GM18507 (cell line): ENCODE measurements around the gene GZMM.

ENCODE experiments used
- DNase-seq: peaks from one replicate; pipeline ENCODE4 v3.0.0; 2011; ENCODE audit warnings: low read depth; ENCODE audit not compliant: insufficient read length; ENCODE audit errors: extremely low spot score
- FAIRE-seq: peaks from 2 replicates; lab custom pipeline; 2011; peaks lifted over from hg19 to GRCh38; lab: Jason Lieb, UNC

Gene GZMM

DNA sequence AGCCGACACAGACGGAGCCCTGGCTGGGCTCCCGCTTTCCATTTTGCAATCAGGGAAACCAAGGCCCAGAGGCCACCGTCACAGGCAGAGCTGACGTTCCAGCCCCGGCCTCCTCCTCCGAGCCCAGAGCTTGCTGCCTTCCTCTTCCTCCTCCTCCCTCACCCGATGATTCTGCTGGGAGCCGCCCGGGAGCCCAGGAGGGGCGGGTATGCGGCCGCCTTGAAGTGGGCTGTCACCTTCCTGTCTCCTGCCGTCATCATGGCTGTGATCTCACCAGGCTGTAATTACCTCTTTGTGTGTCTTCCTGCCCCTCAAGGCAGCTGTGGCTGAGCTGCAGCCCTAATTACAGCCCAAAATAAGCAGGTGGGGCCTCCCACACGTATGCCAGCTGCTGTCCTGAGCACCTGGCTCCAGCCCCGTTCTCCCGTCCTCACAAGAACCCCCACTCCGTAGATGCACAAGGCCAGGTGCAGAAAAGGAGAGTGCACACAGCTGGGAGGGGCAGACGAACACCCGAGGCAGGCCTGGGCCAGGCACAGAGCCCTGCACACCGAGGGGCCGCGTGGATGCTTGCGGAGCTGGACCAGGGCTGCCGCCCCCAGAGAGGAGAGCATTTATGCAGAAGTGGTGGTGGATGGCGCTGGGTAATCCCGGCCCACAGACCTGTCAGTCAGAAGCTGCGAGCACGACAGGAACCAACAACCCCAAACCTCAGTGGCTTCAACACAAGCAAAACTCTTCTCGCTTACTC is 32.6 kb upstream of the GZMM start:
- DNase-seq (no peak), FAIRE-seq (peak; percentile 70)

DNA sequence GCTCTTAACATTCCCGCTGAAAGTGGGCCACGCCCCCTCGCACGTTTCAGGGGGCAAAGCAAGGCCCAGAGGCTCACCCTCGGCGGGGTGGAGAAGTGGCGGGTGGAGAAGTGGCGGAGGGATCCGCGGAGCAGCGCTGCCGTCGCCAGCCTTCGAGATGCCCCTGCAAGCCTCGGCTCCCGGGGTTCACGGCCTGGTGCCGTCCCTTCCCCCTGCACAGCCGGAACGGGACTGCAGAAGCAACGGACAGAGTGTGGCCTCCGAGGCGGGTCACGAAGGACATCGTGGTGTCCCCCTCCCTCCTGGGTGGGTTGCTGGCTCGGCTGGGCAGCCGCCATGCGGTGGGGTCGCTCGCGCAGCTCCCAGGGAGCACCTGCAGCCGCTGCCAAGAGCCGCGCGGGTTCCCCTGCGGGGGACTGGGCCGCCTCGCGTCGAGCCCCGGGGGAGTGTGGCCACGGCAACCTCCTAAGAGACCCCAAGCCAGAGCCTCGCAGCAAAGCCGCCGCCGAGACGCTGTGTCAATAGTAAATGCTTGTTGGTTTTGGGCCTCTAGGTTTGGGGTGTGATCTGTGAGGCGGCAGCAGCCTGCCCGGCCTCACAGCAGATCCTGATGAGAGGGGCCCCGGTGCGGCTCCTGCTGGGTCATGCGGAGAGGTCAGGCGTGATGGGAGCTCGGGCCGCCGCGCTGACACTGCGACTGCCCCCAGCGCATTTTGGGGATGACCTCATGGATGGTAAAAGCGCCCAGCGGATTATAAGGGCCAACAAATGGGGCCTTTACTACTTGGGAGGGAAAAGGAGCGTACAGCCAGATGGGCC is 31.1 kb upstream of the GZMM start:
- no peak for FAIRE-seq
- DNase-seq = no peak

DNA sequence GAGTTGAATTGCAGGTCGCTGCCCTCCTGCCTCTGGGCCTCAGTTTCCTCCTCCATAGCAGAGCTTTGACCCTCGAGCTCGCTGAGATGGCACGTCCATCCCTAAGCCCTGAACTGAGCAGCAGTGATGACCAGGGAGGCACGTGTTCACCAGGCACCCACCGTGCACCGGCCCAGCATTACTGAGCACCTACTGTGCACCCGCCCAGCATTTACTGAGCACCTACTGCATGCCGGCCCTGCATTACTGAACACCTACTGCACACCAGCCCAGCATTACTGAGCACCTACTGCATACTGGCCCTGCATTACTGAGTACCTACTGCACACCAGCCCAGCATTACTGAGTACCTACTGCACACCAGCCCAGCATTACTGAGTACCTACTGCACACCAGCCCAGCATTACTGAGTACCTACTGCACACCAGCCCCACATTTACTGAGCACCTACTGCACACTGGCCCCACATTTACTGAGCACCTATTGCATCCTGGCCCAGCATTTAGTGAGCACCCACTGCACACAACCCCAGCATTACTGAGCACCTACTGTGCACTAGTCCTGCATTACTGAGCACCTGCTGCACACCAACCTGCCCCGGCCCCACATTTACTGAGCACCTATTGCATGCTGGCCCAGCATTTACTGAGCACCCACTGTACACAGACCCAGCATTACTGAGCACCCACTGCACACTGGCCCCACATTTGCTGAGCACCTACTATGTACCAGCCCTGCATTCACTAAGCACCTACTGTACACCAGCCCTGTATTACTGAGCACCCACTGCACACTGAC is 30.3 kb upstream of the GZMM start:
- DNase-seq (no peak), FAIRE-seq (no peak)

DNA sequence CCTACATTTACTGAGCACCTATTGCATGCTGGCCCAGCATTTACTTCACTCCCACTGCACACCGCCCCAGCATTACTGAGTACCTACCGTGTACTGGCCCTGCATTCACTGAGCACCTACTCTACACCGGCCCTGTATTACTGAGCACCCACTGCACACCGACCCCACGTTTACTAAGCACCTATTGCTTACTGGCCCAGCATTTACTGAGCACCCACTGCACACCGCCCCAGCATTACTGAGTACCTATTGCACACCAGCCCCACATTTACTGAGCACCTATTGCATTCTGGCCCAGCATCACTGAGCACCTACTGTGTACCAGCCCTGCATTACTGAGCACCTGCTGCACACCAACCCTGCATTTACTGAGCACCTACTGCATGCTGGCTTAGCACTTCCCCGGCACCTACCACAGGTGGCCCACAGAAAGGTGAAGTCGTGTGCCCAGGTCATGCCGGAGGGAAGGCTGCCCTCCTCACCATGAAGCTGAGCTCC is 29.6 kb upstream of the GZMM start:
- no peak for DNase-seq
- no peak for FAIRE-seq

DNA sequence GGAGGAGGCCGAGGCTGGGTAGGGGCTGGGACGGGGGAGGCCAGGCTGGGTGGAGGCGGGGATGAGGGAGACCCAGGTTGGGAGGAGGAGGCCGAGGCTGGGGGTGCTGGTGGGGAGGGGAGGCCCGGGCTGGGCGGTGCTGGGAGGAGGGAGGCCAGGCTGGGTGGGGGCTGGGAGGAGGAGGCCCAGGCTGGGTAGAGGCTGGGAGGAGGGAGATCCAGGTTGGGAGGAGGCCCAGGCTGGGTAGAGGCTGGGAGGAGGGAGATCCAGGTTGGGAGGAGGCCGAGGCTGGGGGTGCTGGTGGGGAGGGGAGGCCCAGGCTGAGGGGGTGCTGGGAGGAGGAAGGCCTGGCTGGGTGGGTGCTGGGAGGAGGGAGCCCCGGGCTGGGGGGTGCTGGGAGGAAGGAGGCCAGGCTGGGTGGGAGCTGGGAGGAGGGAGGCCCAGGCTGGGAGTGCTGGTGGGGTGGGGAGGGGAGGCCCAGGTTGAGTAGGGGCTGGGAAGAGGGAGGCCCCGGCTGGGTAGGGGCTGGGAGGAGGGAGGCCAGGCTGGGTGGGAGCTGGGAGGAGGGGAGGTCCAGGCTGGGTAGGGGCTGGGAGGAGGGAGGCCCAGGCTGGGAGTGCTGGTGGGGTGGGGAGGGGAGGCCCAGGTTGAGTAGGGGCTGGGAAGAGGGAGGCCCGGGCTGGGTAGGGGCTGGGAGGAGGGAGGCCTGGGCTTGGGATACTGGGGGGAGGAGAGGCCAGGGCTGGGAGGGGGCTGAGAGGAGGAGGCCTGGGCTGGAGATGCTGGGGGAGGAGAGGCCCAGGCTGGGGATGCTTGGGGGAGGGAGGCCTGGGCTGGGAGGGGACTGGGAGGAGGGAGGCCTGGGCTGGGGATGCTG is 25.9 kb upstream of the GZMM start:
- no peak for DNase-seq
- FAIRE-seq = no peak

DNA sequence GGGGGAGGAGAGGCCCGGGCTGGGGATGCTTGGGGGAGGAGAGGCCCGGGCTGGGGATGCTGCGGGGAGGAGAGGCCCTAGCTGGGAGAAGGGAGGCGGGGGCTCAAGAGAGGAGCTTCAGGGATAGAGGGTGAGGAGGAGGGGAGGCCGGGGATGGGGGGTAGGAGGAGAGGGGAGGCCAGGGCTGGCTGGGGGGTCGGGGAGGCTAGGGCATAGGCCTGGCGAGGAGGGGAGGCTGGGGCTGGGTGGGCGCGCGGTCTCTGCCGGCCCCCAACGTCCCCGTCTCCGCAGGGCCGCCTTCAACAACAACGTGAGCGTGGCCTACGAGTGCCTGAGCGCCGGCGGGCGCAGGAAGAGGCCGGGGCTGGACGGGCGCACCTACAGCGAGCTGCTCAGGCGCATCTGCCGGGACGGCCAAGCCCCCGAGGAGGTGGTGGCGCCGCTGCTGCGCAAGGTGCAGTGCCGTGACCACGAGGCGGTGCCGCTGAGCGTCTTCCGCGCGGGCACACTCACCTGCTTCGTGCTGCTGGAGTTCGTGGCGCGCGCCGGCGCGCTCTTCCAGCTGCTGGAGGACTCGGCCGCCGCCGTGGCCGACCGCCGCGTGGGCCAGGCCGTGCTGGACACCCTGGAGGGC is 25.1 kb upstream of the GZMM start:
- FAIRE-seq = no peak
- DNase-seq = no peak

DNA sequence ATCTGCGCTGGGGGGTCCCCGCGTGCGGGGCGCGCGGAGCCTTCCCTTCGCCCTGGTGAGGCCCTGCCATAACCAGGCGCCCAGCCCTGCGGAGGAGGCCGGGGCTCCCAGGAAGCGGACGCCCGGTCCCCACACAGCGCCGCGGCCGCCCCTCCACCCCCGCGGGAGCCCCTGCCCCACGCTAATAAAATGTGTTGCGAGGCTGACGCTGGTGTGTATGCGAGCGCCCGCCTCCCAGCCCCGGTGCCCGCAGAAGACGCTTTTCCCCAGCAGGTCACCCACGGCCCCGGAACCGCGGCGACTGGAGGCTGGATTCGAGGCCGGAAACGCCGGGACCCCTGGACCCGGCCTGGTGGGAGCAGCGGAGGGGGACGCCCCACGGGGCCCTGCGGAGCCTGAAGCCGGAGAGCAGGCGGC is 24.4 kb upstream of the GZMM start:
- no peak for FAIRE-seq
- no peak for DNase-seq

DNA sequence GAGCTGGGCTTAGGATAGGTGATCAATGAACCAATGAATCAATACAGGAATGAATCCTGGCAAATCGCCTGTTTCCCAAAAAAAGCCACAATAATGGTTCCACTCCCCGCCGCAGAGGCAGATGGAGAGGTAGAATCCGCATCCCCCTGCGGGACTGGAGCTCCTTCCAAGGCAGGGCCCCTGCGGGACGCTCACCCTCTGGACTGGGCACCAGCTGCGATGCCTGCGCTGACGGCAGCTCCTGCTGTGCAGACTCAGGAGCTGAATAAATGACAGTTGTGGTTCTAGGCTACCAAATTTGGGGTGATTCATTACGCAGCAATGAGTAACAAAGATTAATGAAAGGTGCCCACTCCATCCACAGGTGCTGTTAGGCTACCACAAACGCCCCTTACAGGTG is 21.1 kb upstream of the GZMM start:
- DNase-seq (no peak), FAIRE-seq (no peak)

DNA sequence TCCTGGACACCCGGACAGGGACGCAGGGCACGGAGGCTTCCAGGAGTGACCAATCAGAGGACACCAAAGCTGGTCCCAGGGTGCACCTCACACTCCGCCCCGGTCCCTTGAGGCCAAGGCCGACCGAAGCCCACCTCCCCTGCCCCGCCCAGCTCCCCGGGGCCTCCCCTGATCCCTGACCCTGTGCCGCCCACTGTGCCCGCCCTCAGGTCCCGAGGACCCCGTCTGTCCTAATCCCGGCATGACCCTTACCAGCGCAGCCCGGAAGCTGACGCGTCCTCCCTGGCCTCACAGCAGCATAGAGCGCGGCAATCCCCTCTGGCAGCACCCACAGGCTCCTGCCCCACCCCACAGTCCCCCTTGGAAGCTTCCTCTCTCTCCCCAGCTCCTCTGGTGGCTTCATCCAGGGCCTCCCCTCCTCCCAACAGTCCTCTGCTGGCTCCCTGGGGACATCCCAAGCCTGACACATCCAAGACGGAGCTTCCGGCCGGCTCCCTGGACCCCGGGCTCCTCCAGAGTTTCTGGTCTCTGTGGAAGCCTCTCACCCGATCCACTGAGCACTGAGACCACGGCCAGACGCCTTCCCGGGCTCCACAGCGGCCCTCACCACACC is 19.7 kb upstream of the GZMM start:
- DNase-seq (no peak), FAIRE-seq (no peak)

DNA sequence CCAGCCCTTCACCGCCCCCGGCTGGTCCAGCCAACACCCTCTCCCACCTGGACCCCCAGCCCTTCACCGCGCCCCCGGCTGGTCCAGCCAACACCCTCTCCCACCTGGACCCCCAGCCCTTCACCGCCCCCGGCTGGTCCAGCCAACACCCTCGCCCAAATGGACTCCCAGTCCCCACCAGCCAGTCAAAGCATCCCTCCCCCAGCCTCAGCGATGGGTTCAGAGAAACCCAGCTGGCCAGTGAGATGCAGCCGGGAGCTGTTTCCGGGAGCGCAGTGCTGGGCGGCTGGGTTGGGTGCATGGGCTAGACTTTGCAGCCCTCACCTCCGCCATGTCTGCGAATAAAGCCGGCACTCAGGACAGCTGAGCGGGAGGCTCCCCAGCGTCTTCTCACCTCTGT is 18.8 kb upstream of the GZMM start:
- FAIRE-seq (no peak), DNase-seq (no peak)

DNA sequence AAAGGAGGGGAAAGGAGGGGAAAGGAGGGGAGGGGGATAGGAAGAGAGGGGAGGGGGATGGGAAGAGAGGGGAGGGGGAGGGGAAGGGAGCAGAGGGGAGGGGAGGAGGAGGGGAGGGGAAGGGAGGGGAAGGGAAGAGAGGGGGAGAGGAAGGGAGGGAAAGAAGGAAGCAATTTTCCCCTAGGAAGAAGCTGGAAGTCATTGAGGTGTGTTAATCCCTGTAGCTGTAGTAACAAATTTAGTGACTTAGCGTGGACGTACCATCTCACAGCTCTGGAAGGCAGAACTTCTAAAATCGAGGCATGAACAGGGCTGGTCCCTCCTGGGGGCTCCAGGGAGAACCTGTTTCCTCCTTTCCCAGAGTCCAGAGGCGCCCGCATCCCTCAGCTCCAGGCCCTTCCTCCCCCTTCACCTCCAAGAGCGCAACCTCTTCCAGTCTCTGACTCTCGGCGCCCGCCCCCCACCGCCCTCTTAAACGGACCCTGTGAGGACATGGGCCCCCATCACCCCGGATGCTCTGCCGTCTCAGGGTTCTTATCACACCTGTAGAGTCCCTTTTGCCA is 17.9 kb upstream of the GZMM start:
- DNase-seq (no peak), FAIRE-seq (no peak)

DNA sequence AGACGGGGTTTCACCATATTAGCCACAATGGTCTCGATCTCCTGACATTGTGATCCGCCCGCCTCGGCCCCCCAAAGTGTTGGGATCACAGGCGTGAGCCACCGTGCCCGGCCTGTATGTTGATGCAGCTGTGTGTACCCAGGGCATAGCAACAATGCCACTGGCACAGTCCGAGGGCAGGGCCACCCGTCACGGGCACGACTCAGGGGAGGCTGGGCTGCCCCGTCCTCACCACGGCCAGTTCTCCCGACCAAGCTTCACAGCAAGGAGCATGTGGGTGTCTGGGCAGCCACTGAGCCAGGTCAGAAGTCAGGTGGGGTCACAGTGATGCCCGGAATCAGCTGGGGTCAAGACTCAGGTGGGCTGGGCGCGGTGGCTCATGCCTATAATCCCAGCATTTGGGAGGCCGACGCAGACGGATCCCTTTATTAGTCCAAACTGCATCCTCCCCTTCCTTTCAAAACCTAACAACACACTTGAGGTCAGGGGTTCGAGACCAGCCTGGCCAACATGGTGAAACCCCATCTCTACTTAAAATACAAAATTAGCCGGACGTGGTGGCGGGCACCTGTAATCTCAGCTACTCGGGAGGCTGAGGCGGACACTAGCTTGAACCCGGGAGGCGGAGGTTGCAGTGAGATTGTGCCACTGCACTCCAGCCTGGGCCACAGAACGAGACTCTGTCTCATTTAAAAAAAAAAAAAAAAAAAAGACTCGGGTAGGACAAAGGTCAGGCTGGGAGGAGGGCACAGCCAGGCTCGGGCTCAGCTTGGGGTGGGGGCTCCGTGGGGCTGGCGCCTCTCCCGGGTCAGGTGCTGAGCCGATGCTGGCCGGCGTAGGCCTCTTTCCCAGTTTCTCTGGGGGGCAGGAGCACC is 13.5 kb upstream of the GZMM start:
- DNase-seq = no peak
- no peak for FAIRE-seq

DNA sequence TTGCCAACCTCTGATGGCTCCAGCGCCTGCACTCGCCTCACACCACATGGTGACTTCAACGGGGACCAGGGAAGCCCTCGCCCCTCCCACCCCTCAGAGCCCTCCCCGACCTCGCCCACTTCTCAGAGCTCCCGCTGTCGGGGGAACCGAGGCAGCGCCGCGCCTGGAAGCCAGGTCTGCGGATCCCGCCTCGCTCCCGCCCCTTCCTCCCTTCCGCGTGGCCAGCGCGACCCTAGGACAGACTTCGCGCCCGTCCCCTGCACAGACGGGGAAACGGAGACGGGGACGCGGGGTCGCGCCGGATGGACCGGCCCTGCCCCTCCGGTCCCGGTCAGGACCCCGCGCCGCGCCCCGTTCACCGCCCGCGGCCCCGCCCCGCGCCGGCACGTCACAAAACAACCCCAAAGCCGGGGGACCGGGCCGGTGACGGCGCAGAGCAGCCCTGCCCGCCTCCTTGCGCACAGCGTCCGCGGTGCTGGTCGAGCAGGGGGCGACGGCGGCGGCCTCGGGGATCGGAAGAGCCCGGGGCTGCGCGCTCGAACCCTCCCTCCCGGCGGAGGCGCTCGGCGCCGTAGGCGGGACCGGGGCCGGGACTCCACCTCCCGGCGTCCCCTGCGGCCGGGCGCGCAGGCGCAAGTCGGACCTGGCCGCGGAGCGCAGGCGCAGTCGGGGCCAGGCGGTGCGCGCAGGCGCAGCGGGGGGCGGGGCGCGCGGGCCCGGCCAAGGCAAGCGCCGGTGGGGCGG is 12.7 kb upstream of the GZMM start:
- FAIRE-seq (peak; percentile 83), DNase-seq (peak; percentile 95)

DNA sequence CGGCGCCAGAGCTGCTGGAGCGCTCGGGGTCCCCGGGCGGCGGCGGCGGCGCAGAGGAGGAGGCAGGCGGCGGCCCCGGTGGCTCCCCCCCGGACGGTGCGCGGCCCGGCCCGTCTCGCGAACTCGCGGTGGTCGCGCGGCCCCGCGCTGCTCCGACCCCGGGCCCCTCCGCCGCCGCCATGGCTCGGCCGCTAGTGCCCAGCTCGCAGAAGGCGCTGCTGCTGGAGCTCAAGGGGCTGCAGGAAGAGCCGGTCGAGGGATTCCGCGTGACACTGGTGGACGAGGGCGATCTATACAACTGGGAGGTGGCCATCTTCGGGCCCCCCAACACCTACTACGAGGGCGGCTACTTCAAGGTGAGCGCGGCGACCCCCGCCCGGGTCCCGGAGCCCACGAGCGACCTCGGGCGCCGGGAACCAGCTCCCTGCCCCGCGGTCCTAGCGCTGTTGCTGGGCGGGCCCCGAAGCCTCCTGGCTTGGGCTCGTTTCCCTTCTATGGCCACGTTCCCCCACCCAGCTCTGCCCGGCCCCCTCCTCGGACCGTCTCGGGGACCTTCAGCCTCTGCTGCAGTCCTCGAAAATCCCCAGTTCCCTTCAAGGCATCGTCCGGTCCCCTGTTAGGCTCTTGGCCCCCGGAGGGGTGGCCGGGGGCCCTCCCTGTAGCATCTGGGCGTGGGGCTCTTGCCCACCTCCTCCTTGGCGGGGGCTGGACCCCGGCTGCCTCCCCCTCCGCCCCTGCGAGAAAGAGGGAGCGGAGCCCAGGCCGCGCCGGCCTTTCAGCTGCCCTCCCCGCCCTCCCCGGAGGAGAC is 11.9 kb upstream of the GZMM start, which contains the start of gene CDC34:
CDC34 (plus strand) TSS at position 8 of the 808 bp plus-strand sequence; CDS start at position 180, 172 bp downstream.
- DNase-seq (no peak), FAIRE-seq (no peak)

DNA sequence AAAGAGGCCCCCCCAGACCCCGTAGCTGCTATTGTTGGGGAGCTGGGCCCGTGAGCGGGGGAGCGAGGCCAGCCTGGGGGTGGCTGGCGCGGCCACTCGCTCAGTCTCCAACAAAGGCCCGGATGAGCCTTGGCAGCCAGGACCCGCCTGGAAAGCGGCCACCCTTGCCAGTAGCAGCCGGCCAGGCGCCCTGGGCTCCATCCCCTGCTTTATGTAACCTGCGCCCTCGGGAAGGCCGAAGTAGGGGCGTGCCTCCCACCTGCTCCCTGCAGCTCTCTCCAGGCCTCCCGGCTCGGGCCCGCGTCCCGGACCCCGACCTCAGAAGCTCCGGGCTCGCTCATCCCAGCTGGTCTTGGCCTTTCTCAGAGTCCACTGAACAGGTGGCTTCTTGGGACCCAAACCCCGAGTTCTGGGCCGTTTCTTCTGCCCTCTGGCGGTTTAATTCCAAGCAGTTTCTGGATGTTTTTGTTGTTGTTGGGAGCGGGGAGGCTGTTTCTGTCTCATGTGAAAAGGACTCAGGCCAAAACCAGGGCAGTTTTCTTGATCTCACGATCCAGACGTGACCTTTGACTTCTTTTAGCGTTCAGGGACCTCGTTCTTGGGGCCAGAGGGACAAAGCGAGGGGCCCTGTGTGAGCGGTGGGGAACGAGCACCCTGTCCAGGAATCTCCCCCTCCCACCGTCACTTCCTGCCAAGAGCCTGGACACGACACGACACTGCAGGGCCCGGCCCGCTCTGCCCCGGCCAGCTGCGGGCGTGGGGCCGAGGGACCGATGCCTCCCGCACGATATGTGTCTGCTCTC is 11.1 kb upstream of the GZMM start:
- peak; percentile 70 for FAIRE-seq

More for the DNA sequence above, 11.1 kb upstream of the GZMM start:
- no peak for DNase-seq
